NCI-H146 (cell line): Measurements from ENCODE around the gene C11orf71.

ENCODE experiments used
- DNase-seq: peaks from one replicate; lab custom pipeline; 2025; lab: John Stamatoyannopoulos, UW

Gene C11orf71, protein sequence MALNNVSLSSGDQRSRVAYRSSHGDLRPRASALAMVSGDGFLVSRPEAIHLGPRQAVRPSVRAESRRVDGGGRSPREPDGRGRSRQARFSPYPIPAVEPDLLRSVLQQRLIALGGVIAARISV

DNA sequence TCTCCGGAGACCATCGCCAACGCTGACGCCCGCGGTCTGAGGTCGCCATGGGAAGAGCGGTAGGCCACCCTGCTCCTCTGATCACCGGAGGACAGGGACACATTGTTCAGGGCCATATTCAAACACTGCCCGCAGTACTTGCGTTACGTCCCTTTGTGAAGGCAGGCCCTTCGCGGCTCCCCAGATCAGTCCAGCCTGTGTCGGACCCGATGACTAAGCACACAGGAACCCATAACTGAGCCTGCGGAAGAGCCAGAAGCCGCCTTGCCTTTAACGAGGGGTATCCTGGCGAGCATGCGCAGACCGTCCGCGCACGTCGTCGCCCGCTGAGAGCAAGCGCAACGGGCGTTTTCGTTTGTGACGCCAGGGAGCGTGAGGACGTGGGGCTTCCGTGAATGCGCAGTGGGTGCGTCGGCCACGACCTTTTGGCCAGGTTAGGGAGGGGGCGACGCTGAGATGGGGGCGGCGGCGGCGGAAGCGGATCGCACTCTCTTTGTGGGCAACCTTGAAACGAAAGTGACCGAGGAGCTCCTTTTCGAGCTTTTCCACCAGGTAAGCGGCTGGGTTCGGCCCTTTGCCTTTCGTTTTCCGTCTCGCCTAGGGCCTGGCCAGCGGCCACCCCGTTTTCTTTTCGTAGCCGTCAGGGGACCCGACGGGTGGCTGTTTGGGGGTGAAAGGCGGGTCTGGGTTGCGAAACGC is at the start of gene C11orf71, which contains the start of gene RBM7:
TSS of gene C11orf71 (minus strand) at position 296 of the 699 bp plus-strand sequence. CDS start at position 116, 180 bp downstream.
TSS of gene RBM7 (plus strand) at position 451 of the 699 bp plus-strand sequence. CDS start at position 457, 6 bp downstream.
- peak; percentile 98 for DNase-seq

DNA sequence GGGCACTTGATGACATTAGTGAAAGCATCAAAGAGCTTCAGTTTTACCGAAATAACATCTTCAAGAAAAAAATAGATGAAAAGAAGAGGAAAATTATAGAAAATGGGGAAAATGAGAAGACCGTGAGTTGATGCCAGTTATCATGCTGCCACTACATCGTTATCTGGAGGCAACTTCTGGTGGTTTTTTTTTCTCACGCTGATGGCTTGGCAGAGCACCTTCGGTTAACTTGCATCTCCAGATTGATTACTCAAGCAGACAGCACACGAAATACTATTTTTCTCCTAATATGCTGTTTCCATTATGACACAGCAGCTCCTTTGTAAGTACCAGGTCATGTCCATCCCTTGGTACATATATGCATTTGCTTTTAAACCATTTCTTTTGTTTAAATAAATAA is 49.5 kb upstream of the C11orf71 start:
- DNase-seq, result no peak

DNA sequence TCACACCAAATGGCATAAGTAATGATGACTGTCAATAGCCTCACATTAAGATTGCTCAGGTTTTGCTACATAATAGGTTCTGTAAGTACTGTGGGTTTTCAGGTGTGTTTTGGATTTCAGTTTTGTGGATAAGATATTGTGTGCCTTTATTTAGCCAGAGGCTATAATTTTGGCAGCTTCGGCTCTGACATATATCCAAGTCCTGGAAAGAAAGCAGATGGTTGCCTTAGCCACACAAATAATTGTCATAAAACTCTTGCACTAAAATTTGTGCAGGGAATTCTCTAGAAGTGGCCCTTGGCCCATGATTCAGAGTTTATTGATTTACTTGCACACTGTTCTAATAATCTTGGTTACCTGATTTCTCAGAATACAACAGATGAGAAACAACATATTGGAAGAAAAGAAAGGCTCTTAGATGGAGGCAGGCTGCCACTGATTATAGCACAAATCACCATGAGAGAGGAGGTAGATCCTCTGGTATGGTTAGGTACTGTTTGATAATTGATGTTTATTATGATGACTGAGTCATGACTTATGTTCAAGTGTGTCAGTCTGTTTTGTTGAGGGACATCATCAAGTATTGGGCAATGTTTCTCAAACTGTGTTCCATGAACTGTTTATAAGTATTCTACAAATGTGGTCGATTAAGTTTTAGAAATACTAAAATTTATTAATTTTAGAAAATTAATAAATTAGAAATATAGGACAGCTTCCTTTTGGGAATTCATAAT is 48.6 kb upstream of the C11orf71 start:
- no peak for DNase-seq

DNA sequence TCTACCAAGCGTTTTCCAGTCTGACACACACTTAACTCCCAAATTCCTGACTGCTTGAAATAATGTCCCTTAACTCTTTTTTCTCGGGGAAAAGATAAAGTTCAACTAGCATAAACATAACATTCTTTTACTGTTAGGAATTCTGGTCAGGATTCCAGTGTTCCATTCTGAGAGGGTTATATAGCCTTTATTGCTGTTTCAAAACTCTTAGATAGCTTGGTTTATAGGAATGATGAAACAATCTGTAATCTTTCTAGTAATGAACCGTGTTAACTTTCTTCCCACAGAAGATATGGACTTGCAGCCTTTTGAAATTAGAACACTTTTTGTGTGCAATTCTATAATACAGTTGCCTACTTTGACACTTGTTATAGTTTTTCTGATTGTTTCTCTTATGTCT is 47.6 kb upstream of the C11orf71 start:
- no peak for DNase-seq

DNA sequence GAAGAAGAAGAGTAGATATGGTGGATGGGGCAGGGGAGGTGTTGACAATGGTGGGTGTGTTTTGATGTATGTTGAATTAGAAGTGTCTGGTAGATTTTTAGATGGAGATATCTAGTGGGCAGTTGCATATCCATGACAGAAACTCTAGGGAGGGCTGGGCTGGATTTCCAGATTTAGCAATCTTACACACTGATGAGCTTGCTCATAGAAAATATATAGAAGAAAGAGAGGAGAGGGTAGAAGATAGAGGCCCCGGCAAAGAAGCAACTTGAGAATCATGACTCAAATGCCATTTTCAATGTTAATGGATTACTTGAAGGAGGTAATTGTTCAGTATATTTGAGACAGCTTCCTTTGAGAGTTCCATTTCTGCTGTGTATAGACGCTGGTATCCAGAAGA is 47.1 kb upstream of the C11orf71 start:
- DNase-seq, result no peak

DNA sequence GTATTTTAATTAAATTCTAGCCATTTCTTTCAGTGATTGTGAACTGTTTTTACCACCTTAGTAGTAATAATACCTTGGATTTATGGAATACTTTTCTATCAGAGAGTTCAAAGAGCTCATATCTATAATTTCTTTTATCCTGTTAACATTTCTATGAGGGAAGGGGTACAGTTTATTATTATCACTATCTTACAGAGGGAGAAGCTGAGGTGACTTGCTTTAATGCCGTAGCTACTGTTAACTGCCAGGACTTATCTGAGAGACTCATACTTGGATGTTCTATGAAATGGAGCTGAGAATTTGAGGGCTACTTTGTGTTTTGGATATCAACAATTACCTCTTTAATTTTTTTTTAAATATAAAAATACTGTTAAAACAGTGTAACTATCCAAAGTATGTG is 42.2 kb upstream of the C11orf71 start:
- no peak for DNase-seq

DNA sequence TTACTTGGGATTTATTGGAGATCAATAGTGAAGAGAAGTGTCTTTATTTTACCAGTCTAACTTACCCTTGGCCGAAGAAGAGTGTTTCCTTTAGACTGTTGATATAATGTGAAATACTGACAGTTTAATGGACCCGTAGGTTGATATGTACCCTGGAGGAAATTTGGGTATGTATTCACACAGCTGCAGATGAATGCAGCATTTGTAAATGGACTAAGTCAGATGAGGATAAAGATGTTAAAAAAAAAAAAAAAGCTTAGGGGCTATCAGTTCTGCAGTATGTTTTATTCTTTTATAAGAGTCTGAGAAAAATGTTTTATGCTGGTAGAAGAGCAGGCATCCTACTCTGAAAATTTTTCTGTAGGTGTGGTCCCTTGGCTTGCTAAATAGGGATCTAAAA is 41.6 kb upstream of the C11orf71 start:
- DNase-seq, result no peak

DNA sequence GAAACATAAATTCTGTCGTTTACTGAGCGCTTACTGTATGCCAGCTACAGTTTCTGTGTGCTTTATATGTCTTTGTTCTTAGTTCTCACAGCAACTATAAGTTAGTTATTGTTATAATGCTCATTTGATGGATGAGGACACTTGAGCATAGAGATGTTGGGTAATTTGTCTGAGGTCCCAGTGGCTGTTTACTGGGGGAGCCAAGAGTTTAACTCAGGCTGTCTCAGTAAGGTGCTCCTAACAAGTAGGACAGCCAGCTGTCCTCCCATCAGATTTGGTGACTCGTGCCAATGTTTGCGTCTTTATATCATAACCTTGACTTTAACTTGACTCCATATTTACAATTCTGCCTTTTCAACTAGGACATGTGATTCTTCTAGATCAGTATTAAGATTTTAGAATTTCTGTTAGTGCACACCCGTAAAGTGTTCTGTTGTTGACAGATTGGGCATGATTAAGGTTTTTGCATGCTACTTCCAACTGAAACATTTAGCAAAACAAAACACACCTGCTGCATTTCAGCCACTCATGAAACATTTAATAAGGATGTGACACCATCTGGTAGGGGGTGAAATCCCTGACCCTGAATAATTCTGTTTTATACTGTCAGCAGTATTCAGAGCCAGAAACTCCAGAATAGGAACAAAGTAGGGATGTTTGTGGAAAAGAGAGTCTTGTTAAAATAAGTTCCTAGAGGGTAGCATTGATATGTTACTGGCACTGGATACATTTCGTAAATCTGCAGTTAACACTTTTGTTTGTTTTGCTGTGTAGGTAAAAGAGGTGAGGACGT is 40.9 kb upstream of the C11orf71 start:
- no peak for DNase-seq

DNA sequence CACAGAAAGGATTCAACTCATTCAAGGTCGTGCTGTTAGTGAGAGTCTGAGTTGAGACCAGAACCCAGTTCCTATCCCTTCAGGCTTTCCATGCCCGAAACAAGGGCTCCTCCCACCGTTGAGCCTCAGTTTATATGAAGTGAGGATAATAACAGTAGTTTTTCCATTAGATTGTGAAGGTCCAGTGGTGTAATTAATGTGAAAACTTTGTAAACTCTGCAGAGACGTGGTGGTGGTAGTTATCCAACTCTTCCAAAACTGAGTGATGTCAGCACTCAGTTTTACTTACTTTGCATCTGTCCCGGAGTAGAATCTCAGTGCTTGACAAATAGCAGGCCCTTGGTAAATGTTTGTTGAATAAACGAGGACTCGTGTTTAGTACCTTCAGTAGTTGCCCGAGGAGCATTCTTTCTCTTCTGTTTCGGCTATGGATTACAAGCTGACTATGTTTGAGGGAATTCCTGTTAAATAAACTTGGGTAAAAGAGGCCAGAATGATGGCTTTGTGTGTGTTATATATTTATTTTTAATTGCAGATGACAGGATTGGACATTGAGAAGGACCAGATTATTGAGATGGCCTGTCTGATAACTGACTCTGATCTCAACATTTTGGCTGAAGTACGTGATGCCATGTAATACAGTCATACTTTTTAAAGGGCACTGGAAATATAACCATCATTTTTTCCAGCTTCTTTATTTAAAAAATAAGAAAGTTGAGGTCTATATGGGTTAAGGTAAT is 40.0 kb upstream of the C11orf71 start:
- DNase-seq, result no peak

DNA sequence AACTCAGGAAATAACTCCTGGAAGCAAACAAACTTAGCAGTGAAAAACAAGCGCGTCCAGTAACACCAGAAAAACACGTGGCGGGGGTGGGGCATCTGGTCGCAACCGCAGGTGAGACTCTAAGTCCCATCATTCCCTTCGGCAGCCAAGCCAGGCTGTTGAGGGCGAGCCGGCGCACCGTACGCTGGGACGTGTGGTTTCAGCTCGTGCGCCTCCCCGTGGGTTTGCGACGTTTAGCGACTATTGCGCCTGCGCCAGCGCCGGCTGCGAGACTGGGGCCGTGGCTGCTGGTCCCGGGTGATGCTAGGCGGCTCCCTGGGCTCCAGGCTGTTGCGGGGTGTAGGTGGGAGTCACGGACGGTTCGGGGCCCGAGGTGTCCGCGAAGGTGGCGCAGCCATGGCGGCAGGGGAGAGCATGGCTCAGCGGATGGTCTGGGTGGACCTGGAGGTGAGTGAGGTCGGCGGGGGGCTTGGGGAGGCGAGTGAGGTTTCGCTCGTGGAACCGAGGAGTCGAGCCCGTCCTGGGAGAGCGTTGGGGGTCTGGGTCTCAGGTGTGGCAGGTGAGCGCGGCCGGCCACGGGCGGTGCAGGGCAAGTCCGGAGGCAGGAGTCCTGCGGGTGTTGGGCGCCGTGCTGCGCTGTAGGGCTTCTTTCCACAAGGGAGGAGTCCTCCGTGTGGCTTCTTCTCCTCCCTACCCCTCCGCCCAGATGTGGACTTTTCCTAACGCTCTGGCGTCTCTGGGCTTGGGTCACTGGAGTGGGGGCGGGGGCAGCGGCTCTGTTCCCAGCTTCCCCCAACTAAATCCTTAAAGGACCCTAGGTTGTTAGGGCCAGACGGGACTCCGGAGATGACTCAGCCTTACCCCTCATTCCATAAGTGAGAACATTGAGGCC is 39.2 kb upstream of the C11orf71 start, which contains the start of gene REXO2:
TSS of gene REXO2 (plus strand) at position 239 of the 892 bp plus-strand sequence. CDS start at position 301, 62 bp downstream.
- peak; percentile 95 for DNase-seq

DNA sequence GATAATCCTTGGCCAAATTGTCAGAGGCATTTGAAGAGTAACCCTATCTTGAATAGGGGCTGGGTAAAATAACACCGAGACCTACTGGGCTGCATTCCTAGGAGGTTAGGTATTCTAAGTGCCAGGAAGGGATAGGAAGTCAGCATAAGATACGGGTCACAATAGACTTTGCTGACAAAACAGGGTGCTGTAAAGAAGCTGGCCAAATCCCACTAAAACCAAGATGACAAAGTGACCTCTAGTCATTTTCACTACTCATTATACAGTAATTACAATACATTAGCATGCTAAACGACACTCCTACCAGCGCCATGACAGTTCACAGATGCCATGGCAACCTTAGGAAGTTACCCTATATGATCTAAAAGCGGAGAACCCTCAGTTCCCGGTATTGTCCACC is 38.0 kb upstream of the C11orf71 start:
- DNase-seq, result no peak

DNA sequence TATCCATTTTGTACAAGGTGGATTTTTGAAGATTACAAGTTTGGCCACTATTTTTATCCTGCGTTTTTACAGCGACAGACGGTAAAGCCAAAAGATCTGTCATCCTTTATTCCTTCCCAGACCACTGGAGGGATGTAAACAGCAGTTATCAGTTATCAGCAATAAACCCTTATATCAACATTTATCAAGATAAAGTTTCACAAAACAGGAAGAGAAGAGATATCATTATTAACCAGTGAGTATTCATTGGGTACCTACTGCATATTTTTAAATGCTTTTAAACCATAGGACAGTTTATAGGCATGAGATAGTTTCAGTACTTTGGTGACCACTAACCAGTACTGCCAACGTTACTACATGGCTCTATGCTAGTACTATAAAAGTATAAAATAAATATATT is 33.1 kb upstream of the C11orf71 start:
- DNase-seq, result no peak

DNA sequence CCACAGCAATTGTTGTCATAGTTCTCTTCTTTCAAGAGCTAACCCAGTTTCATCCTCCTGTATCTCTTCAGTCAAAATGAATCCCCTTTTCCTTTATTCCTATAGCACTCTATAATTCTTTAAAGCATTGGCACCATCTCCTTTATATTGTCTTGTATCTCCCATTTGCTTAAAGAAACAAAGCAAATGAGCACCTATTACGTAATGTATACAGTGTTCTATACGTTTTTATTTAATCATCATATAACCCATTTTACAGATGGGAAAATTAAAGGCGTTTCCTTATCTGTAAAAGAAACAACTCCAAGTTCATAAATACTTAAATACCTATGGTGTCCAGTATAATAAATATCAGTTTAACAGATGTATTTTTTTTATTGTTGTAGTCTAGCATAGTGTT is 32.6 kb upstream of the C11orf71 start:
- DNase-seq, result no peak

DNA sequence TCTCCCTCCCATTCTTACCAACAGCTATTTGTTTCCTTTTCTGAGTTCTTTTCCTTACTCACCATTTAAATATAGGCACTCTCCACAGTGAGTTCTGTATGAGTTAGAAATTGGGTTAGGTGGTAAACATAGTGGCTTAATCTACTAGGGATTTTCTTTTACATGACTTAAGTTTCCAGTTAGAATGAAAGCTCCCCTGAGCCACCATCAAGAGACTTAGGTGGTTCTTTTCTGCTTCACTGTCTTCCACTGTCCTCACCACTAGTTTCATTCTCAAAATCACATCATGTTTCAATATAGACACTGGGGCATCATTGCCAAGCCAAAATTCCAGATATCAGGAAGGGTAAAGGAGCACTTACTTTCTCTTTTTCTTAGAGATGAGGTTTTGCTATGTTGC is 30.0 kb upstream of the C11orf71 start:
- DNase-seq, result no peak

DNA sequence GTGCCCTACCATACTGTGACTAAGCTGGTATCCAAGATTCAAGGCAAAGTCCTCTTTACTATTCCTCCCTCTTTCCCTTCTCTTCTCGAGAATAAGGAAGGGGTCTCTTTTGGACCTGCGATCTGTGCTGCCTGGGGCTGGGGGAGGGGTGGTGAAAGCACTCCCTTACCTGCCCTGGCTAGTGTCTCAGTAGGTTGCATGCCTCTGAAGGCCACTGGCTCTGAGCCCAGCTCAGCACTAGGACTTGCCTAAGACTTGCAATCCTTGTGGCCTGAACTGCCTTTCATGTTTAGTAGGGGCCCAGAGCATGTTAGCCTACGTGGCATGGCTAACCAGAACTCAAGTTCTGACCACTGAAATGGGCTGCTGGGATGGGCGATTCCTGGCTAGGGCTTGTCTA is 26.0 kb upstream of the C11orf71 start:
- no peak for DNase-seq

DNA sequence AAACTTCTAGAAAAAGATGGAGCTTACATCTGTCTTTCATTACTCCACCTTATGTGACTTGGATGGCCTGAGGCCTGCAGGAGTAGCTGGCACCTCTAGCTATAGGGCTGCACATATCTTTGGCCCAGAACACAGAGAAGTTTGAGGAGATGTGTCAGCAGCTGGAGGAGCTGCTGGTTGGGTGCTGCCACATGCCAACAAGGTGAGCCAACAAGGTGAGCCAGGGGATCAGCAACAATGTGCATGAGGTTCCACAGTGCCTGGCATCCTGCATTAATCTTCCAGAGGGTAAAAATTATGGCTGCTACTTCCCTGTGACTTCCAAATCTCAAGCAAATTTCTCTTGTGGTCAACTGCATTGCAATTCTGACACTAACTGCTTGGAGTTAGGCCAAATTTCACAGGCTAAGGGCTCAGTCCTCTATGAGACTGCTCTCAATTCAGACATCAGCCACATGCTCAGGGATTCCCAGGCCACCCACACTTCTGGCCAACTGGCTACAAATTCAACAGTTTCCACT is 16.2 kb upstream of the C11orf71 start:
- no peak for DNase-seq

DNA sequence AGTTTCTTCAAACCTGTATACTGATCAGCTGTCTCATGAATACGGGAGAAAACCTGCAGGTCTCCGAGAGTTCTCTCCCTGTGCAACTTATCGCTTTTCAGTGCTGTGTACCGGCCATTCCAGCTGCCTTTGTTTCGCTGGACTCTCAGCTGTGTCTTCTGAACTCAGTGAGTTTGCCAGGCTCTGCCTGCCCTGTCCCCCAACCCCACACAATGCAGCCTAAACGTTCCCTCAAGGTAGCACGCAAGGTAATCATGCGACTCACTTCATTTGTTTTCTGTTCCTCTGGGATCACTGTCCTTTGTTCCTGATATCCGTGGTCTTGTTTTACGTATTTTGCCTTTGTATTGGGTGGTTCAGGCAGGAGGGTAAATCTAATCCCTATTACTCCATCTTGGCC is 13.6 kb upstream of the C11orf71 start:
- no peak for DNase-seq

DNA sequence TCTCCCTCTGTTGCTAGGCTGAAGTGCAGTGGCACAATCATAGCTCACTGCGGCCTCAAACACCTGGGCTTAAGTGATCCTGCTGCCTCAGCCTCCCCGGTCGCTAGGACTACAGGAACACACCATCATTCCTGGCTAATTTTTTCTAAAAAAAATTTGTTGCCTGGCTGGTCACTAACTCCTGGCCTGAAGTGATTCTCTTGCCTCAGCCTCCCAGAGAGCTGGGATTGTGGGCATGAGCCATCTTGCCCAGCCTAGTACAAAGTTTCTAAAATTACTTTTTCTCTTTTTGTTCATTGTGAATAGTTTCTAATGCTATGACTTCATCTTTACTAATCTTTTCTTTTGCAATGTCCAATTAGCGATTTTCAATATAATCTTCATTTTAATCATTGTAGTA is 12.6 kb upstream of the C11orf71 start:
- no peak for DNase-seq

DNA sequence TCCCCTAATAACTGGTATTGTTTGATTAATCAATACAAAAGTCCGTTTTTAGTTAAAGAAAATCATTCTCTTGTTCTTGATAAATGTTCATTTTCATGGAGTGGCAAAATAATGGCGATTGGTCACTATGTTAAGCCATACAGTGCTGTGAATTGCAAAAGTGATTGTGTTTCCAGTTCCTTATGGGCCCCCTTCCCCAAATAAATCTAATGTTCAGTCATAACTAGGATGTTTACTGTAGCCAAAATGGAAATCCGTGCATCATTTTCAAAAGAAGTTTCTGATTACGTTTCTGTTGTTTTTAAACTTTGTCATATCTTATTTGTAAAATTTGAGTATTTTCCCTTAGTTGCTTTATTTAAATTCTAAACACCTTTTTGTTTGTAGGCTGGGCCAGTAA is 1.0 kb upstream of the C11orf71 start:
- DNase-seq, result no peak

DNA sequence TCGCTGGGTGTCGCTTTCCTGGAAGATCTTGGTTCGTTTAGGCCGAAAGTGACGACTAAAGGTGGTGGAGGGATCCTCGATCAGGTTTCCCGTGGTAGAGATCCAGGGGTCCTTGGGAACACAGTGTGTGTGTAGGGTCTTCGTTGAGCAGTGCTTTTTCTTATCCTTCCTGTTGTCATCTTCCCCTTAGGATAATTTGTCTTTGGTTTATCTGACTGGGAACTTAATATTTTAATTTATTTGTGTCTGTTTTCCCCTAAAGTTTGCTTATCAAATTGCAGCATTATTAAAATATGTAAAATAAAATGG is 558 bp upstream of the C11orf71 start:
- no peak for DNase-seq
